Middle frontal gyrus (tissue), 1 donor: ENCODE results near the gene LRP3.
"Not testable (repeated sequence)": the region's sequence is repeated elsewhere in the genome, so short reads cannot be mapped to it uniquely, and the experiment has no call there.

Source experiments
- DNase-seq: peaks from one replicate; pipeline ENCODE4 v3.0.0-alpha.2; 2015; ENCODE audit warnings: low spot score; ENCODE audit errors: extremely low spot score

Gene LRP3

DNA sequence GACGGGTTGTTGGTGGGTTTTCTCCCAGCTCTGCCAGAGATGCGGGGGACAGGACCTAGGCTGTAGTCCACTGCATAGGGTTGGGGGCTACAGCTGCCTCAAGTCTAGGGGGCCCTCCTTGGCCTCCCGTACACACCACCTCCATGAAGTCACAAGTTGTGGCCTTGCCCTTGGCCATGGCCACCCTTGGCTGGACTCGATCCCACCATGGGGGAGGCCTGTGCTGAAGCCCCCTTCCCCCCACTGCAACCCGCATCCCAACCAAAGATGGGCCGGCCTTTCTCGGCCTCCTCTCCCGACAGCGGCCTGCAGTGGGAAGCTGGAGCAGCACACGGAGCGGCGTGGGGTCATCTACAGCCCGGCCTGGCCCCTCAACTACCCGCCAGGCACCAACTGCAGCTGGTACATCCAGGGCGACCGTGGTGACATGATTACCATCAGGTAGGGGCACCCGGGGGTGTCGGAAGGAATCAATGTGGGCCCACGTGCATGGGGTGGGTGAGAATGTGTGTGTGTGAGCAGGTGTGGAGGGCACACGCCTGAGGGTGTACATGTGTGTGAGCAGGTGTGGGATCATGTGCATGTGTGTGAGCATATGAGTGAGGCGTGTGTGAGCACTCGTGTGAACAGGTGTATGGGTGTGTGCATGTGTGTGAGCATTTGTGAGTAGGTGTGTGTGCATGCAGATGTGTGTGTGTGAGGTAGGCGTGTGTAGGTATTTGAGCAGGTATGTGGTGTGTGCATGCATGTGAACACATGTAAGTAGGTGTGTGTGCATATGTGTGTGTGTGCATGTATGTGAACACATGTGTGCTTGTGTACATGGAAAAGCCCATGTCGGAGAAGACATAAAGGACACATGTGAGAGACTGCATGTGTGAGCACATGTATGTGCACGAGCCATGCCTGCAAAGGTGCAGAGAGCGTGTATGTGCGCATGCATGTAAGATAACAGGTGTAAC, 8.7 kb downstream of the LRP3 start:
- no peak for DNase-seq

DNA sequence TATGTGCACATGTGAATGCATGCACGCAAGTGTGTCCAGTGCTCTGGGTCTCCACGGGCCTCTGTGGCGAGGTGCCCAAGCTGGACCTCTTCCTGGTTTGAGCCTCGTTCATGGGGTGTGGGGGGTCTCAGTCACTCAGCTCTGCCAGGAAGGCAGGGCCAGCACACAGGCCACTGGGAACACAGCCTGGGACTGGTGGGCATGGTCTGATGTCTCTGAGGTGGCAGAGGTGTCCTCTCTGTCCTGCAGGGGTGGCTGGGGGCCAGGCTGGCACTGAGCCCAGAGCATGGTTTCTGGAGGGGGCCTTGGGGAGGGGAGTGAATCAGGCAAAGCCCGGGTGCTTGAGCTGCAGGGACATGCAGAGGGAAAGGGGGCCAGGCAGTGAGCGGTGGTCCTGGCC, 9.4 kb downstream of the LRP3 start:
- no peak for DNase-seq

DNA sequence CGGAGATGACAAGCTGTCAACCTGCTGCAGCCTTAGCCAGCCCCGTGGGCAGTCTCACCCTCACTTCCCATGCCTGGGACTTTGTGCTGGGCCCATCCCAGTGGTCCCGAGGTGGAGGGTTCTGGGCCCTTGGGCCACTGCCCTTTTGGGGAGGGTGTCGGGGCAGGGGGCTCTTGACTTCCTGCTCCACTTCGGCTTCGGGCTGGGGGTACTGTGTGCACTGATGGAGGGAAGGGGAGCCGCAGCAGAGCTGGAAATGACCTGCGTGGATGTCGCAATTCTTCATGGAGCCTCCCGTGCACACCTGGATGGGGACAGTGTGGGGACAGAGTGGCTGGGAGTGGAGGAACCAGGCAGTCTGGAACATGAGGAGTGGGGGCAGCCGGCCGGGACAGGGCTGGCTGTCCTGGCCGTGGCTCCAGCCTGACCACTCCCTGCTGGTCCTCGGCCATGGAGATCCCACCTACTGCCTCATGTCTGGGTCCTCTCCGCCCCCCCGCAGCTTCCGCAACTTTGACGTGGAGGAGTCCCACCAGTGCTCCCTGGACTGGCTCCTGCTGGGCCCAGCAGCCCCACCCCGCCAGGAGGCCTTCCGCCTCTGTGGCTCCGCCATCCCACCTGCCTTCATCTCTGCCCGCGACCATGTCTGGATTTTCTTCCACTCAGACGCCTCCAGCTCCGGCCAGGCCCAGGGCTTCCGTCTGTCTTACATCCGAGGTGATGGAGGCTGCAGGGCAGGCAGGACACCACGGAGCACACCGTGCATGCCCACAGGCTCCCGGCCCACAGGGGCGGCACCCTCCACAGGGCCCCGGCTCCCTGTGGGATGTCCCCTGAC, 10.2 kb downstream of the LRP3 start:
- DNase-seq: no peak

DNA sequence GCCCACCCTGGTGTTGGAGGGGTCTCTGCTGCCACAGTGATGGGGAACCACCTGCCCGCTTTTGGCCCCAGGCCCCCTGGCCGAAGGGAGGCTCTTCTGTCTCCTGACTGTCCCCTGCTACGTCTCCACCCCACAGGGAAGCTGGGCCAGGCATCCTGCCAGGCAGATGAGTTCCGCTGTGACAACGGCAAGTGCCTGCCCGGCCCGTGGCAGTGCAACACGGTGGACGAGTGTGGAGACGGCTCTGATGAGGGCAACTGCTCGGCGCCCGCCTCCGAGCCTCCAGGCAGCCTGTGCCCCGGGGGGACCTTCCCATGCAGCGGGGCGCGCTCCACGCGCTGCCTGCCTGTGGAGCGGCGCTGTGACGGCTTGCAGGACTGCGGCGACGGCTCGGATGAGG, 11.0 kb downstream of the LRP3 start:
- DNase-seq: no peak

DNA sequence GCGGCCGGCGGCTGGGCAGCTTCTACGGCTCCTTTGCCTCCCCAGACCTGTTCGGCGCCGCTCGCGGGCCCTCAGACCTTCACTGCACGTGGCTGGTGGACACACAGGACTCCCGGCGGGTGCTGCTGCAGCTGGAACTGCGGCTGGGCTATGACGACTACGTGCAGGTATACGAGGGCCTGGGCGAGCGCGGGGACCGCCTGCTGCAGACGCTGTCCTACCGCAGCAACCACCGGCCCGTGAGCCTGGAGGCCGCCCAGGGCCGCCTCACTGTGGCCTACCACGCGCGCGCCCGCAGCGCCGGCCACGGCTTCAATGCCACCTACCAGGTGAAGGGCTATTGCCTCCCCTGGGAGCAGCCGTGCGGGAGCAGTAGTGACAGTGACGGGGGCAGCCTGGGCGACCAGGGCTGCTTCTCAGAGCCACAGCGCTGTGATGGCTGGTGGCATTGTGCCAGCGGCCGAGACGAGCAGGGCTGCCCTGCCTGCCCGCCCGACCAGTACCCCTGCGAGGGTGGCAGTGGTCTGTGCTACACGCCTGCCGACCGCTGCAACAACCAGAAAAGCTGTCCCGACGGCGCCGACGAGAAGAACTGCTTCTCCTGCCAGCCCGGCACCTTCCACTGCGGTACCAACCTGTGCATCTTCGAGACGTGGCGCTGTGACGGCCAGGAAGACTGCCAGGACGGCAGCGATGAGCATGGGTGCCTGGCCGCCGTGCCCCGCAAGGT, 11.6 kb downstream of the LRP3 start:
- DNase-seq: no peak

DNA sequence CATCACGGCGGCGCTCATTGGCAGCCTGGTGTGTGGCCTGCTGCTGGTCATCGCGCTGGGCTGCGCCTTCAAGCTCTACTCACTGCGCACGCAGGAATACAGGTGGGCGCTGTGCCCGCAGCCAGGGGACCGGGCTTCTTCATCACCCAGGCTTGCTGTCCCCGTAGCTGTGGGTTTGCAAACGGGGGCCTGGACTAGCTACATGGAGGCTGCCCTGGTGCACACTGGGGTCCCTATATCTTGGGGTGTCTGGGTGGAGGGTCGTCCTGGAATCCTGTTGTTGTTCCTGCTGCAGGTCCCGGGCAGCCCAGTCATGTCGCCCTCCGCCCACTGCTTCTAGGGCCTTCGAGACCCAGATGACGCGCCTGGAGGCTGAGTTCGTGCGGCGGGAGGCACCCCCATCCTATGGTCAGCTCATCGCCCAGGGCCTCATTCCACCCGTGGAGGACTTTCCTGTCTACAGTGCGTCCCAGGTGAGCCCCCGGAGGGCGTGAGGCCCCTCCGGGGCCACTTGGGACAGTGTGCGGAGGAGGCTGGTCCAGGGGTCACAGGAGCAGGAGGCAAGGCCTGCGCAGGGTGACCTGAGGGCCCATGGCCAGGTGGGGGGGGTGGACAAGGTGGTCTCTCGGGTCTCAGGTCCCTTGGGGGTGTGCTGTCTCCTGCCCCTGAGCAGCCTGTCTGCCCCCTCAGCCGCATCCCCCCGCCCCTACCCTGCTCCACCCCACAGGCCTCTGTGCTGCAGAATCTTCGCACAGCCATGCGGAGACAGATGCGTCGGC, 12.3 kb downstream of the LRP3 start:
- no peak for DNase-seq

DNA sequence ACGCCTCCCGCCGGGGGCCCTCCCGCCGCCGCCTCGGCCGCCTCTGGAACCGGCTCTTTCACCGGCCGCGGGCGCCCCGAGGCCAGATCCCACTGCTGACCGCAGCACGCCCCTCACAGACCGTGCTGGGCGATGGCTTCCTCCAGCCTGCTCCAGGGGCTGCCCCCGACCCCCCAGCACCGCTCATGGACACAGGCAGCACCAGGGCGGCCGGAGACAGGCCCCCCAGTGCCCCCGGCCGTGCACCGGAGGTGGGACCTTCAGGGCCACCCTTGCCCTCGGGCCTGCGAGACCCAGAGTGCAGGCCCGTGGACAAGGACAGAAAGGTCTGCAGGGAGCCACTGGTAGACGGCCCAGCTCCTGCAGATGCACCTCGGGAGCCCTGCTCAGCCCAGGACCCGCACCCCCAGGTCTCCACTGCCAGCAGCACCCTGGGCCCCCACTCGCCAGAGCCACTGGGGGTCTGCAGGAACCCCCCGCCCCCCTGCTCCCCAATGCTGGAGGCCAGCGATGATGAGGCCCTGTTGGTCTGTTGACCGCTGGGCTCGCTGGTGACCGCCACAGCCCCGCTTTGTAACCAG, 13.0 kb downstream of the LRP3 start:
- DNase-seq: no peak

DNA sequence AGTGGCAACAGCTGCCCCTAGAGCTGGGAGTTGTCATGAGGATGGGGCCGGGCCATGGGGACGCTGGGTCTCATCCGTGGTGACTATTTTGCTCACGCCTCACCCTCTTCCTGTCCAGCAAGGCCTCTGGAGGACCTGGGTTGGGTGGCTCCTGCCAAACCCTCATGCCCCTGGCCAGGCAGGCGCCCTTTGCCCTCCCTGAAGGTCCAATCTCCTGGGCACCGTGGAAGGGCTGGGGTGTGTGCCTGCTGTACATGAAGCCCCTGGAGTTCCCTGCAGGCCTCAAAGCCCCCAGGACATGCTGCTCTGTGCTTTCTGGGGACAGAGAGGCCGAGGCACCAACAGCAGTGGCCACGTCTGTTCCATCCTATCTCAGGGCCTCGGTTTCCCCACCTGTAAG, 13.8 kb downstream of the LRP3 start:
- DNase-seq: no peak

DNA sequence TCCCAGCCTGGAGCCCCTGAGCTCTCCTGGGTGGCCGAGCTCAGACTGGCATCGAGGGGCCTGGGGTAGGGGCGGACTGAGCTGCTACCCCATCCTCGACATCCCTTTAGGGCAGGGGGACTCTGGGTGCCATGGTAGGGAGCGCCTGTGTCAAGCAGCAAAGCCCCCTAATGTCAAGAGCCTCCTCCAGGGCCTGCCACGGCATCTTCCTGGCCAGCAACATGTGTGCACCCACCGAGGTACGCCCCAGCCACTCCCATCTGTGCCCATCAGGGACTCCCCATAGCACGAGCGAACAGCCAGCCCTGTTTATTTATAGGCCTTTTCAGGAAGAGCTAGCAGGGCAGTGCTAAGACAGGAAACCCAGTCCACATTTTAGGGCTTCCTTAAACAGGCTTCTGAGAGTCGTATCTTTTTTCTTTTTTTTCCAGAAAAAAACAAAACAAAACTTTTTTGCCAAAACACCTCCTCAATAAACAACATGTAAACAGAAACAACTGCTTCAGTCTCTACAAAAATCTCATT, 14.3 kb downstream of the LRP3 start:
- no peak for DNase-seq

DNA sequence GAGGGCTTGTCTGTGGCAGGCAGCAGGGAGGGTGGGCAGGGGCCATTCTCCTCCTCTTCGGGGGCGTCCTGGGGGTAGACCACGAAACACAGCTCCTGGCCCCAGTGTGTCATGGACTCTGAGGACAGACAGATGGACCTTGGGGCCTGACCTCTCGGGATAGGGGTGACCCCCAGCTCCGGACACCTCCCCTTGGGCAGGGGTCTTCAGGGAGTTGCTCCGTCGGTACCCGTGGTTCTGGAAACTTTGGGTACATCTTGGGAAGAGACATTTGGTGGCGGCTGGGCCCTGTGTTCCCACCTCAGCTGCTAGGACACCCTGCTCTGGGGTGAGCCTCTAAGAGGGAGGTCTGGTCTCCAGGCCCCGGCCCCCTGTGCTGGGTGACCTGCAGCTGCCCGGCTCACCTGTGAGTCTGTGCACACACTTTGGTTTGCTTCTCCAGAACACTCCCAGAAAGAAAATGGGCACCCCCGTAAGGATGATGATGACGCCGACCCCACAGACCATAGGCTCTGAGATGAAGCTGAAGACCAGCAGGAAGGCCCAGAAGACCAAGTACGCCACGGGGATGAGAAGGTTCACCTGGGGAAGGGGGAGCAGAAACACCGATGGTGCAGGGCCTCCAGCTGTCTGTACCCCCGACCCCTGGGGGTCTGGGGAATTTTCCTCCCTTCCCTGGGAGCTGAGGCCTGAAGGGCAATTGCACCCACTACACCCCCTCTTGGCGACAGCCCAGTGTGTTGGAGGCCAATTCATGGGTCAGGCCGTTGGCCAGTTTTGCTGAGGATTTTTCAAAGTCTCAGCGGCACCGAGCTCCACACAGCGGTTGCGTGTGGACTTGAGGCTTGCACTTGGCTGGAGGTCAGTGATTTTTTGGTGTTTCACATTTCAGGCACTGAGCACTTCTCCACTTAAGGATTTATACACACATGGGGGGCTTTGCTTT, 15.0 kb downstream of the LRP3 start:
- DNase-seq: no peak

DNA sequence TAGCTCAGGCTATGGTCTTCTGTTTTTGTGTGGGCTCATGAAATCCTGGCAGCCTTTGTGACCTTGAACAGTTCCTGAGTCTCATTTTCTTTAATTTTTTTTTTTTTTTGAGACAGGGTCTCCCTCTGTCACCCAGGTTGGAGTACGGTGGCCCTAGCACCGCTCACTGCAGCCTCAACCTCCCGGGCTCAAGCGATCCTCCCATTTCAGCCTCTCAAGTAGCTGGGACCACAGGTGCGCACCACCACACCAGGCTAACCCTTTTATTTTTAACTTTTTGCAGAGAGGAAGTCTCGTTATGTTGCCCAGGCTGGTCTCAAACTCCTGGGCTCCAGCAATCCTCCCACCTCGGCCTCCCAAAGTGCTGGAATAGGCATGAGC, 15.7 kb downstream of the LRP3 start:
- not testable (repeated sequence) for DNase-seq

DNA sequence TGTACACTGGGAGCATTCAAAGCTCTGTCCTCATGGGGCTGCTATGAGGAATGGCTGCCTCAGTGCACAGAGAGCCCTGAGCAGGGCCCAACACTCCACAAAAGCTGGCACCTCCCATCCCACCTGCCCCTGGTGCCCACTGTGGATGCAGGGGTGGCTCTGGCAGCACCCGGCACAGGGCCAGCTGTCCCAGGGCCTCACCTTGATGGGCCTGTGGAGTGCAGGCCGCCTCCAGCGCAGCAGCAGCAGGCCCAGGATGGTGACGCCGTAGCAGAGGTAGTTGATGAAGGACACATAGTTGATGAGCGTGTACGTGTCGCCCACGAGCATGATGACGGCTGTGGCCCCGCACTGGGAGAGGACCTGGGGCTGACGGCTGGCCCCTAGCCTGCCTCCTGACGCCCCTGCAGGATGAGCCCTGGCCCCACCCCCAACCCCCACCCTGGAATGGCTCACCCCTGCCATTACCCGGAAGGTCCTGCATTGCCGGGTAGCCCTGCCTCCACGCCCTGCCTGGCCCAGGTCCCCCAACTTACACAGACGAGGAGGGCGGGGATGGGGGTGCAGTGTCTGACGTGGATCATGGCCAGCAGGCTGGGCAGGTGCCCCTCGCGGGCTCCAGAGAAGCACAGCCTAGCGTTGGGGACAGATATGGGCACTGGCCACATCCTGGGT, 16.3 kb downstream of the LRP3 start:
- no peak for DNase-seq

DNA sequence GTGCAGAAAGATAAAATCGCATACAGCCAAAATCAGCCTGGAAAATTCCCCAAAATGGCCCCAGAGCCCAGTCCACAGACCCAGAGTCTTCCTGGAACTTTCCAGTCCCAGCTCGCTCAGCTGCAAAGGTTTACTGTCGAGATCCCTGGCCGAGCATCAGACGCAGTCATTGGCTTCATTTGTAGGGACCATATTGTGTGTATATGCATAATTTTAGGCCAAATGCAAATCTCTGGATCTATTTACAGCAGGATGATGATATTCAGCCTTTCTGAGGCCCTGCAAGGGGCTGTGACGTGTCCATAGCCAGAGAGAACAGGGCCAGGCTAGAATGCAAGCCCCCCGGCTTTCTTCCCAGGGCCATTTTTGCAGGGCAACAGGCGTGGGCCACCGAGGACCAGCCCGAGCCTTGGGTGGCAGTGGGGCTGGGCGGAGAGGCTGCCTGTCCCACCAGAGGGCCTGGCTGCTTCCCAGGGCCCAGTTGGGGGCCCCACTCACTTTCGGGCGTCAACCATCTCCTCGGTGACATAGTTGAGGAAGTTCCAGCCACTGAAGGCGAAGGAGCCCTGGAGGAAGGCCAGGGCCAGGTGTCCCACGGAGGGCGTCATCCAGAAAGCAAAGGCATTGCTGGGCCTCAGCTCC, 17.8 kb downstream of the LRP3 start:
- no peak for DNase-seq

DNA sequence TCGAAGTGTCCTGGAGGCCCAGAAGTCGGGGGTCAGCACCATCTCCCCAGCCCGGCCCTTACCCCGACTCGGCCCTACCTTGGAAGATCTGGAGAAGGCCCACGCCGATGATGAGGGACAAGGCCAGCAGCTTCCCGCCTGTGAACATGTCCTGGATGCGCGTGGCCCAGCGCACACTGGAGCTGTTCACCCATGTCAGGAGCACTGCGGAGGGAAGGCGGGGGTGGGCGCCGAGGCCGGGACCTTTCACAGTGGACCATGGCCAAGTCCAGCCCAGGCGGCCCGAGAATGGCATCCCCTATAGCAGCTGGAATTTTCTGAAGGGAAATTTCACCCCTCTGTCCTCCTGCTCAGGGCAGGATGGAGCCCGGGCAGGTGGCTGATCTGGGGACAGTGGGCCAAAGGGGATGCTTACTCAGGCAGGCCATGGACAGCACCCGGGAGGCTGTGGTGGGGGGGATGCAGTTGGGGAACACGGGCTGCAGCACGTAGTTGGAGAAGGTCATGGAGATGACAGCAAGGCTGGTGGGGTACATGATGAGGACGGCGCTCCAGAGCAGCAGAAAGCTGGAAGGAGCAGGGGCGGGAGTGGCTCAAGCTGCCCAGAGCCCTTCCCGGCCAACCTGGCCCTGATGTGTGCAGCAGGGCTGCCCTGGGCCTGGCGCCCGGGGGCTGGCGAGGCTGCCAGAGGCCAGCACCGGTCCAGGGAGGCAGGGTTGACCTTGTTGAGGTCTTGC, 18.5 kb downstream of the LRP3 start:
- DNase-seq: no peak

DNA sequence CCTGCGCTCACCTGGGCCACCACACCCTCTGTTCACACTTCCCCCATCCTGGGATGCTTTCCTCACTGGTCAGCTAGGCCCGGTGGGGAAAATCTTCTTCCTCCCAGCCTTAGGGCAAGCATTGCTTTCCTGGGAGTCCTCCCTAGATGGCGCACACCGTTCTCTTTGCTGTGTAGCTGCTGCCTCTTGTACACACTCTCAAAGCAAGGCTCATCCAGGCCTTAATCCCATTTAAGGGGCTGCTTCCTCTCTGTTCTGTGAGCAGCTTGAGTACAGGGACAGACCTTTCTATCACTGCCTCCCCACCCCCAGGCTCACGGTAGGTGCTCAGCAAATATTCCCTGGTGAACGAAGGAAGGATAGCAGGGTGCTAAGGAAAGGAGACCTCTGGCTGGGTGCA, 20.5 kb downstream of the LRP3 start:
- no peak for DNase-seq

DNA sequence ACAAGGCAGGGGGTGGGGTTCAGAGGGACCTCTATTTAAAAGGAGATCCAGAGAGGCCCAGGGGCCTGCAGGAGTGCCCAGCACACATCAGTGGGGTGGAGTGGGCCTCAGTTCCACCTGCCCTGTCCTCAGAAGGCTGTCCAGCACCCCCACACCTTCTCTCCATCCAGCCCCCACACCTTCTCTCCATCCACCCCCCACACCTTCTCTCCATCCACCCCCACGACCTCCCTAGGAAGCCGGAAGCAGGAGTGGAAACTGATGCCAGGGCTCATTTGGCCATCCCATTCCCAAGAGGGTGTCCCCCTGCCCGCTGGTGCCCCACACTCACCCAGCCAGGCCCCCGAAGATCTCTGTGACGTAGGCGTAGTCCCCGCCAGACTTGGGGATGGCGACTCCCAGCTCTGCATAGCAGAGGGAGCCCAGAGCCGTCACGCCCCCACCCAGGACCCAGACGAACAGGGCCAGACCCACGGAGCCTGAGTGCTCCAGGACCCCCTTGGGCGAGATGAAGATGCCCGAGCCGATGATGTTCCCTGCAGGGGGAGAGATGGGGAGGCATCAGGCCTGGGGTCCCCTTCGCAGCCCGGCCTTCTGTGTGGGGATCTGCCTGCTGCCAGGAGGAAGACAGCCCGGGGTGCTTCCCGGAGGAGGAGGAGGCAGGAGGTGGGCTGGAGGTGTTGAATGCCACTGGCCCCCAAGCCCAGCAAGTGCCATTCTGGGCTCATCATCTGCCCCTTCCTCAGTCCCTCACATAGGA, 21.5 kb downstream of the LRP3 start:
- DNase-seq: no peak
